ENCODE data around the gene CR1.
"Not testable (repeated sequence)": the region's sequence is repeated elsewhere in the genome, so short reads cannot be mapped to it uniquely, and the experiment has no call there.

Gene CR1

GRCh38 chr1:207510444-207510843, 14.5 kb downstream of the CR1 start:
- DNase-seq: no peak

GRCh38 chr1:207514890-207515289, 18.9 kb downstream of the CR1 start:
- DNase-seq: no peak

DNA sequence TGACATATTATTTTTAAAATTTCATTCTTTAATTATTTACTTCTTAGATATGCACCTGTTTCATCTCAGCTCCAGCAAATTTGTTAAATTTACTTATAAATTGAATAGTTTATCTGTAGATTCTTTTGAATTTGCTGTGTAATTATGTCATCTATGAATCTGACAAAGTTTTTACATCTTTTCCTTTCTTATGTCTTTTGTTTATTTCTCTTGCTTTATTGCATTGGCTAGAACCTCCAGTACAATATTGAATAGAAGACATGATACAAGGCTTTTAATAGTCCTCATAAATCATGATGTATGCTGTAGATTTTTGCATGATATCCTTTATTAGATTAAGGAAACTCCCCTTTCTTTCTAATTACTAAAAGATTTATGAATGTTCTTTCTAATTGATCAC, 20.8 kb downstream of the CR1 start:
- DNase-seq: no peak

- DNase-seq: no peak
Observed at GRCh38 chr1:207518608-207519236, 22.8 kb downstream of the CR1 start.

GRCh38 chr1:207519505-207520399, 23.8 kb downstream of the CR1 start:
- DNase-seq: no peak

GRCh38 chr1:207520400-207521345, 24.7 kb downstream of the CR1 start:
- not testable (repeated sequence) for DNase-seq

- not testable (repeated sequence) for DNase-seq
Observed at GRCh38 chr1:207525239-207525638, 29.3 kb downstream of the CR1 start.

- DNase-seq: not testable (repeated sequence)
Observed at GRCh38 chr1:207528401-207528800, 32.4 kb downstream of the CR1 start.

- DNase-seq: not testable (repeated sequence)
Observed at GRCh38 chr1:207536263-207536662, 40.3 kb downstream of the CR1 start.

- not testable (repeated sequence) for DNase-seq
Observed at GRCh38 chr1:207546677-207547357, 50.9 kb downstream of the CR1 start.

- DNase-seq: not testable (repeated sequence)
Observed at GRCh38 chr1:207554823-207555222, 58.9 kb downstream of the CR1 start.

DNA sequence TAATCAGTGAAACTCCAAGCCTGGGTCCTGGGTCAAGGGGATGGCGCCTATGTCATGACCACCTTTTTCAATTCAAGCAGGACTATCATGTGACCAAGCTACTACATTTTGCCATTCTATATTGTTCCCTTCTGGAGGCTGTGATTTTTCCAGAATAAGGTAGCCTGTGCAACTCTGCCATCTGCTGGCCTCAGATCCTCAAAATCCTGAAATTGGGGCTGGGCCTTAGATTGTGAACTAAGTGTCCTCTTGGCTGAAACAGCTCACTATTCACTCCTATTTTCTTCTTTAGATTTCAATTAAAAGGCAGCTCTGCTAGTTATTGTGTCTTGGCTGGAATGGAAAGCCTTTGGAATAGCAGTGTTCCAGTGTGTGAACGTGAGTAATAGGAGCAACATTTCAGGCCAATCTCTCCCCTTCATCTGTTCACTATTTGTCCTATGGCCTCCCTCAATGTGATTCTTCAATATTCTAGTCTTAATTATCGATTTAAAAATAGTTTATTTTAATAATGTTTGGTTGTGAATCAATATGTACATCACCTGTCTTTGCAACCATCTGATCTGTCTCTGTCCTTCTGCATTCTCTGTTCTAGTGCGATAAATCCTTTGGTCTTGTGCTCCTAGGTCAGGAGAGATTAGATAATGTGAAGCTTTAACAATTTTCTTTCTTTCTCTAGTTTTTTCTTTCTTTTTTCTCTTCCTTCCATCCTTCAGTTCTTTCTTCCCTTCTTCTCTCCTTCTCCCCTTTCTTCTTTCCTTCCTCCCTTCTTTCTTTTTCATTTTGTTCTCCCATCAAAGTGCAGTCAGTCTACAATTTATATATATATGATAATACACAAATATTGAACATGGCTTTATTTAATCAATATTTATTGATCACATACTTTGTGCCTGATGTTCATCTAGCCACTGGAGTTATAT, 69.8 kb downstream of the CR1 start:
- no peak for DNase-seq

DNA sequence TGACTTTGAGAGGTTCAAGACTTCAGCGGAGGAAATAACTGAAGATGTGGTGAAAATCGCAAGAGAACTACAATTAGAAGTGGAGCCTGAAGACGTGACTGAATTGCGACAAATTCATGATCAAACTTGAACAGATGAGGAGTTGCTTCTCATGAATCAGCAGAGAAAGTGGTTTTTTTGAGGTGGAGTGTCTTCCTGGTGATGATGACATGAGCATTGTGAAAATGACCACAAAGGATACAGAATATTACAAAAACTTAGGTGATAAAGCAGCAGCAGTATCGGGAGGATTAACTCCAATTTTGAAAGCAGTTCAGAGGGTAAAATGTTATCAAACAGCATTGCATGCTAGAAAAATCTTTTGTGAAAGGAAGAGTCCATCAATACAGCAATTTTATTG, 76.0 kb downstream of the CR1 start:
- DNase-seq: not testable (repeated sequence)

GRCh38 chr1:207573074-207573473, 77.1 kb downstream of the CR1 start:
- not testable (repeated sequence) for DNase-seq

- not testable (repeated sequence) for DNase-seq
Observed at GRCh38 chr1:207575381-207575780, 79.4 kb downstream of the CR1 start.

DNA sequence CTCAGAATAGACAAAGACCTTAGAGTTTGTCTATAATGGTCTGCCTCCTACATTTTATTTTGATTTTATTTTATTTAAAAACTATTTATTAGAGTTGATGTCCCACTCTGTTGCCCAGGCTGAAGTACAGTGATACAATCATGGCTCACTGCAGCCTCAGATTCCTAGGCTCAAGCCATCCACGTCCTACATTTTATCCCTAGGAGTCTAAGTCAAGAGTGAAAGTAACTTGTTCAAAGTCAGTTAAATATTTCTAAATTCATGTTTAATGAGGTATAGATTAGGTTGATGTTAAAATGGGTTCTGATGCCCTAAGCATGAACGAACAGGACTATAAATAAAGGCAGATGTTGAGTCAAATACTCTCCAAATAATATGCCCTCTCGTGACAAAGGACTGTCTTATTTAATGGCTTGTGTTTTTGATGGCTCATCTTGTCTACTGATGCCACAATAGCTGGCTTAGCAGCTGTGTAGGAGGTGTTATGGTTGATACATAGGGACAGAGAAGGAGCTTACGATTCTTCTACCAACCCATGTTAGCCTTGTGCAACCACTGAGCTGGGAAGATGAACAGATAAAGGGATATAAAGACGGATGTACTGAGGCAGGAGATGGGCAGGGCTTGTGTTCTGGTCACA, 83.0 kb downstream of the CR1 start:
- DNase-seq: no peak

DNA sequence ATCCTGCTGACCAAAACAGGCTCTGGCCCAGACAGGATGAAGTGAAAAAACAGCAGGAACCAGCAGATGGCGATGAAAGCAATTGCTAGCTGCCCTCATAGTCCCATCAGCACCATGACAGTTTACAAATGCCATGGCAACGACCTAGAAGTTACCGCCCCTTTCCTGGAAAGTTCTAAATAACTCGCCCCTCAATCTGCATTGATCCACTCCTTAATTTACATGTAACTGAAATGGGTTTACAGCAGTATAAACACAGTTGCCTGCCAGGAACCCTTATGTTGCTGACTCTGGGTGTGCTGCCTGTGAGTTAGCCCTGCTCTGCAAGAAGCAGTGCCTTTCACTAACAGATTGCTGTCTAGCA, 83.5 kb downstream of the CR1 start:
- DNase-seq: peak; percentile 4

GRCh38 chr1:207581496-207582153, 85.7 kb downstream of the CR1 start:
- DNase-seq: no peak

GRCh38 chr1:207589506-207589905, 93.5 kb downstream of the CR1 start:
- DNase-seq: not testable (repeated sequence)

DNA sequence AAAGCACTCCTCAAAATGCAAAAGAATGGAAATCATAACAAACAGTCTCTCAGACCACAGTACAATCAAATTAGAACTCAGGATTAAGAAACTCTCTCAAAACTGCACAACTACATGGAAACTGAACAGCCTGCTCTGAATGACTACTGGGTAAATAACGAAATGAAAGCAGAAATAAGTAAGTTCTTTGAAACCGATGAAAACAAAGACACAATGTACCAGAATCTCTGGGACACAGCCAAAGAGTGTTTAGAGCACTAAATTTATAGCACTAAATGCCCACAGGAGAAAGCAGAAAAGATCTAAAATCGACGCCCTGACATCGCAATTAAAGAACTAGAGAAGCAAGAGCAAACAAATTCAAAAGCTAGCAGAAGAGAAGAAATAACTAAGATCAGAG, 95.2 kb downstream of the CR1 start:
- not testable (repeated sequence) for DNase-seq

Data from activated naive CD4-positive, alpha-beta T cell treated with Interleukin-2 at 50 U/mL for 16 hours (primary cell).